DOHH2 (cell line): ENCODE data around the gene MED16.

Experiments
- CTCF ChIP-seq: fragments of 200-600 bp; sonication (generic); IDR thresholded peaks from one replicate; pipeline ENCODE4 v1.5.1; 2014; ENCODE audit warnings: antibody characterized with exemption, mild to moderate bottlenecking, low read depth, low read length; ENCODE audit not compliant: poor library complexity, severe bottlenecking
- EZH2phosphoT487 ChIP-seq: fragments of 200-600 bp; sonication (generic); IDR thresholded peaks from 2 replicates; pipeline ENCODE4 v1.6.1; 2017; ENCODE audit warnings: borderline replicate concordance, mild to moderate bottlenecking, antibody characterized with exemption, low read length, moderate library complexity, mixed read lengths

GRCh38 chr19:900302-901111 is 7.5 kb upstream of the MED16 start:
- TF ChIP-seq CTCF (no peak), EZH2phosphoT487 (no peak)
